MV-4-11 (cell line): ENCODE data around the gene CHN2.
"Not testable (repeated sequence)": the region's sequence is repeated elsewhere in the genome, so short reads cannot be mapped to it uniquely, and the experiment has no call there.

Source experiments
- DNase-seq: peaks from one replicate; lab custom pipeline; 2025; lab: John Stamatoyannopoulos, UW

CHN2 gene

DNA sequence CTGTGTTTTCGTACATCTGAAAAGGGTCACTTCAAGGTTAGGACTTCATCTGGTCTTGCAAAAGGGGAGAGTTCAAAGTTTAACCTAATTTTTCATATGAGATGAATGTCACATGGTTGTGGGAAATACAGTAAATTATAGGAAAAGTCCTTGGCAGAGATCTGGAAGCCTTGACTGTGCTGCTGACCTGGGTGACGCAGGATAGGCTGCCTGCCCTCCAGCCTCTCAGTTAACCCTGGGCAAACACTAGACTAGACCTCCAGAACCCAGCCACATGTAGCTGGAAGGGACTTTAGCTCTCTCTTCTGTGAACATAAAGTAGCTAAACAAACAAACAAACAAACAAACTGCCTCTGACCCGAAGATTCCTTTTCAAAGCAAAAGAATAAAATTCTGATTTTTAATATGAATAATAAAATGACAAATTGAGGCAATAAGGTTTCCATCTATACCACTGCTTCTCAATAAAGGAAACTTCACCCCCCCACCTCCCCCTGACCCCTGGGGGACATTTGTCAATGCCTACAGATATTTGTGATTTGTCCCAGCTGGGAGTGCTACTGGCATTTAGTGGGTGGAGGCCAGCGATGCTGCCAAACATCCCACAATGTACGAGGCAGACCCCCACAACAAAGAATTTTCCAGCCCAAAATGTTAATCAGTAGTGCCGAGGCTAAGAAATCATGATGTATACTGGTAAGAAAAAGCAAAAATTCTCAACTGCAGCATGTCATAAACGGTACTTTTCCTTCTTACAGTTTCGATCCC lies 293.8 kb downstream of the CHN2 start:
- DNase-seq, result no peak

DNA sequence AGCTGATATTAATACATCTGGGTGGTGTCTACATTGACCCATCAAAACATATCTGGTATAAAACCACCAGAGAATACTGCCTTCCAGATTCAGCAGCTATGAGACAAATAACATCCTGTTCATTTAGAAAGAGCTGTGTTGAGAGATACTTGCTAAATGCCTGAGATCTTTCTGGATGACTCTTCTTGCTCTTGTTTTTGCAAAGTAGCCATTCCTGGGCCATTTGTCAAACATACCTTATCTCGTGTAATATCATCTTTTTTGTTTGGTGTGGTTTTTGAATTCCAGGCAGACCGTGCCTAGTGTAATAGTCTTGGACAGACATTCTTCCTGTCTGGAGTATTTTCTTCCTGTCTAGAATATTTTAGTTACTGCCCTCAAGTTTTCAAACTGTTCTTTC lies 294.4 kb downstream of the CHN2 start:
- no peak for DNase-seq

DNA sequence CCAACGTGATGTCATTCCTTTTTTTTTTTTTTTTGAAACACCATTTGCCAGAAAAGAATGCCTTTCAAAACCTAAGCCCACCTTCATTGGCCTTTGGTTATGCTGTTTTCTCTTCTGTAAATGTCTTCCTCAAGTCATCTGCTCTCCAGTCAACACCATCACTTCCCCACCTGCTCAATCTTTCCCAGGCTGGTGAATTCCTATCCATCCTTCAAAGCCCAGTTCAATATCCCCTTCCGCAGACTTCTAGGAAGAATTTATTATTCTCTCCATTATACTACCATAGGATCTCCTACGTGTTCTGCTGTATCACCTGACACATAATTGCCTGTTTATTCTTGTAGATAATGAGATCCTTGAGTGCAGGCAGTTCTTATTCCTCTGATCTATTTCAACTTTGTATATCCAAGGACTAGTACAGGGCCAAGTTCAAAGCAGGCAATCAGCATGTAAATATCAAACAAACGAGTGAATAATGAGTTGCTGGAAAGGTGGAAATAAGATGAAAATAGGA lies 295.6 kb downstream of the CHN2 start:
- DNase-seq, result no peak

GRCh38 chr7:29494350-29494749 lies 299.8 kb downstream of the CHN2 start:
- no peak for DNase-seq

- no peak for DNase-seq
Measured at GRCh38 chr7:29495653-29496052, 301.1 kb downstream of the CHN2 start.

- no peak for DNase-seq
Measured at GRCh38 chr7:29496355-29497020, 301.9 kb downstream of the CHN2 start.

DNA sequence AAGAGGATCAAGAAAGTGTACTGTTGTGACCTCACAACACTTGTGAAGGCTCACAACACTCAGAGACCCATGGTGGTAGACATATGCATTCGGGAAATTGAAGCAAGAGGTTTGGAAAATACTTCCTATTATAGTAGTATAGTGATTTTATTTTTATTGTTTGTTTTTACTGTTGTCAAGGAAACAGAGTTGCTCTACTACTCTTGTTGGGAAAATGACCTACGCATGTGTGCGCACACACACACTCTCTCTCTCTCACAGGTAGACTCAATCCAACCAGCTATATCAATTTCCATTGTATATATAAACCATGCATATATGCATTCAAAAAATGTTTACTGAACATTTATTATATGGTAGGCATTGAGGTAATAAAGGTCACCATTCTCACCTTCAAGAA lies 305.4 kb downstream of the CHN2 start:
- DNase-seq, result no peak

DNA sequence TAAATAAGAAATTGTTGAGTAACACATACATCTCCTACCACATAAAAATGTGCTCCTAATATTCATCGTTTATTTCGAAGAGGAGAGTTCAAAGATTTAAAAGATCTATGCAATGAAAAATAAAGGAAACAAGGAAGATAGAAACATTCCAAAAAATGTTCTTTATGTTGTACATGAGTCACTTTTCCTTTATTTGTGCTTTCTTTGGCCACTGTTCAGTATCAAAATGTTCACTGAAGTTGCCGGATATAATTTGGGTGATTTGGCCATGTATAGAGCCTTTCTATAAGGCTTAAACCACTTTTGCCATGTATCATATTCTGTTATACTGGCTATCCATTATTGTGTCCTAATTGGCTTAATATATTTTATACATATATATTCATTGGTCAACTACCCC lies 306.1 kb downstream of the CHN2 start:
- DNase-seq, result no peak

DNA sequence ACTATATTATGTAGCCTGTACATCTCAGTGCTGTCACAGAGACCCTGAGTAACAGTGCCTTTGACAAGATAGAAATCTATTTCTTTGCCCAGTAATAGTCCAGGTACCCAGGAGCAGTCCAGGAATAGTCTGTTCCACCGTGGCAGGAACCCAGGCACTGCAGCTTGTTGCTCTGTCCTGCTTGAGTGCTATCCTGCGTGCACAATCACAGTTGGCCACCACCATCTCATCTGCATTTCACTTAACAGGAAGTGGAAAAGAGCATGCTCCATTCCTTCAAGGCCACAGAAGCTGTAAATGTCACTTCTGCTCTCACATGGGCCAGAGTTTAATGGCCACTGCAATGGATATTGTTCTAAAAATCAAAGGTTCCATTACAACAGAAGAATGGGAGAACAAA lies 307.6 kb downstream of the CHN2 start:
- DNase-seq, result no peak

- DNase-seq, result no peak
Measured at GRCh38 chr7:29505931-29506330, 311.4 kb downstream of the CHN2 start.

DNA sequence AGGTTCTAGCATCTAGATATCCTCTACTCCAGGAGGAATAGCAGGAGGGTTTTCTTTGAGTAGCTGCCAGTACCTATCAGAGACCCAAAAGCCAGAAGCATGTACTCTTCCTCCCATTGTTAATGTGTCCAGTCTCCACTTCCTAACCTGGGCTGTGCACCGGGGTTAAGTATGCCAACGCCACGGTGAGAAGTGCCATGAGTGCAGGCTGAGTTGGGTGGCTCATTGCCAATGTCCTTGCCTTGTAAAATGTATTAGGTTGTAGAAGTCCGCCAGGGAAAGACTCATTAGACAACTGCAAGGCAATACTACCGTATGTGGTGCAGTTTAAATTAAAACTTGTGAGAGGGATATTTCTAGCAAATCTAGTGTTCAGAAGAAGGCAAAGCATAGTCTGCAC lies 314.0 kb downstream of the CHN2 start:
- no peak for DNase-seq

DNA sequence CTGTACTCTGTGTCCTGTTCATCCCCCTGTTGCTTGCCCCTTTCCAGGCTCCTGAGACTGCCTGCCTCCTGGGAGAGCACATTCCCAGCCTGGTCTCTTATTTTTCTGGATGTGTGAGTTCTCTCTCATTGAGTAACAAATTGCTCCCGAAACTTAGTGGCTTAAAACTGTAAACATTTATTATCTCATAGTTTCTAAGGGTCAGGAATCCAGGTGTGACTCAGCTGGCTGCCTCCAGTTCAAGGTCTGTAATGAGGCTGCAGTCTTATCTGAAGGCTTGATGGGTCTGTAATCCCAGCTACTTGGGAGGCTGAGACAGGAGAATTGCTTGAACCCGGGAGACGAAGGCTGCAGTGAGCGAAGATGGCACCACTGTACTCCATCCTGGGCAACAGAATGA lies 315.5 kb downstream of the CHN2 start:
- no peak for DNase-seq

GRCh38 chr7:29511337-29511736 lies 316.8 kb downstream of the CHN2 start:
- no peak for DNase-seq

DNA sequence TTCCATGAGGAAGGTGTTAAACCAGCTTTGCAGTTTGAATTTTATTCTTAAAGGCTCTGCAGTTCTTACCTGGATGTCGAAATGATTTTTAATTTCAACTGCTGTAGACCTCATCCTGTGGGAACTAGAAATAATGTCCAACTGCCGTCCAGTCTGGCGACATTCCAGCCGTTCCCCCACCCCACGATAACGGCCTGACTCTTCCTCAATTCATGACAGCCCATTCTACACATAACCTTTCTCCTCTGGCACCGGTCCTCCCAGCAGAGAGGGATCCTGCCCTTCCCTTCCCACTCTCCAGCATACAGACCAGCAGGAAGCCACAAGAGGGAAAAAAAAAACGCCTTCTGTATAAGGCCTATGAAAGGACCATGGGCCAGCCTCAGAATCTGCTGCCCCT lies 317.3 kb downstream of the CHN2 start:
- DNase-seq, result no peak

DNA sequence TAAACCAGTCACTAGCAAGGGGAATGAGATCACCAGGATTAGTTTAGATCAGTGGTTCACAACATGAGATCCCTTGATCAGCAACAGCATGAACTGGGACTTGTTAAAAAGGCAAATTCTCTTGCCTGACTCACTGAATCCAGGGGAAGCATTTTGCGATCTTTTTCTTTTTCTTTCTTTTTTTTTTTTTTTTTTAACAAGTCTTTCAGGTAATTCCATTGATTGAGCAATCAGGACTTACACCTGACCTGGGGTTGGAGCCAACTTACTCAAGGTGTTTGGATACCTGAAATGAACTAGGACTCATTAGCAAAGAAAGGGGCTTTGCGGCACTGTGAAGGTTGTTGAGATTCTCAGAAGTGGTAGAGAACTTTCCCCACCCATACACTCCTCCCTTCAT lies 321.9 kb downstream of the CHN2 start:
- DNase-seq, result no peak

DNA sequence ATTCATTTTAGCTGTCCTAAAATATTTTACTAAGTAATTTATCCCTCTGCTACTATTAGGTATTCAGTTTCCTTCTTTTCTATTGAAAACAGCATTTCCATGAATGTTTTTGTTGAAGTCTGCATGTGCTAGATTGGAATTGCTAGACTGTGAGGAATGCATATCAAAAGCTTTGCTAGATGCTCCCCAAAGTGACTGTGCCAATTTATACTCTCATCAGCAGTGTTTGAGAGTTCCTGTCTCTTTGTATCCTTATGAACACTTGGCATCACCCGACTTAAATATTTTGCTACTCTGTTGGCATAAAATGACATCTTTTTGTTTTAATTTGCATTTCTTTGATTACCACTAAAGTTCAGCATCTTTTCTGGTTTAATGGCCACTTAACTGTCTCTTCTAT lies 324.0 kb downstream of the CHN2 start:
- DNase-seq, result no peak

- no peak for DNase-seq
Measured at GRCh38 chr7:29523728-29524127, 329.2 kb downstream of the CHN2 start.

GRCh38 chr7:29527505-29528108 lies 333.0 kb downstream of the CHN2 start:
- no peak for DNase-seq

GRCh38 chr7:29528526-29528925 lies 334.0 kb downstream of the CHN2 start:
- DNase-seq, result not testable (repeated sequence)
